MM.1S (cell line): Measurements from ENCODE around the gene CRYBA4.

Experiments
- EZH2 ChIP-seq: fragments of 300-600 bp; sonication (generic); optimal IDR thresholded peaks from 2 replicates; pipeline ENCODE3; 2017; ENCODE audit warnings: low read depth, mild to moderate bottlenecking, antibody characterized with exemption, low read length, mixed read lengths
- EZH2phosphoT487 ChIP-seq: fragments of 300-600 bp; sonication (generic); IDR thresholded peaks from 2 replicates; pipeline ENCODE4 v1.6.1; 2018; ENCODE audit warnings: antibody characterized with exemption, low read length
- TF ChIP-seq, protein P1 (sequence below): fragments of 300-600 bp; sonication (generic); IDR thresholded peaks from 2 replicates; pipeline ENCODE4 v1.5.1; 2016; ENCODE audit warnings: antibody characterized with exemption, low read length, mixed read lengths

DNA sequence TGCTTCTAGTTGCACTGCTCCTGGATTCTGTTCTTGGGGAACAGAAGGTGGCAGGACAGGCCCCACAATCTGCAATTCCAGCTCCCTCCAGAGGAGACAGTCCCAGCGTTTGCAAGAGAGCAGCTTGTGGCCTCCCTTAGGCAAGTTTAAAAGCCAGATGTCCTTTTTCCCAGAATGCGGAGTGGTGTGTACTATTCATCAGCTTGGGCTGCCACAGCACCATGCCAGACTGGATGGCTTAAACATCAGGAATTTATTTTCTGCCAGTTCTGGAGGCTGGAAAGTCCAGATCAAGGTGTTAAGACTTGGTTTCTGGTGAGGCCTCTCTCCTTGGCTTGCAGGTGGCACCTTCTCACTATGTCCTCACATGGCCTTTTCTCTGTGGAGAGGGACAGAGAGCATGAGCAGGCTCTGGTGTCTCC, 47.3 kb downstream of the CRYBA4 start:
- TF ChIP-seq, protein P1, sequence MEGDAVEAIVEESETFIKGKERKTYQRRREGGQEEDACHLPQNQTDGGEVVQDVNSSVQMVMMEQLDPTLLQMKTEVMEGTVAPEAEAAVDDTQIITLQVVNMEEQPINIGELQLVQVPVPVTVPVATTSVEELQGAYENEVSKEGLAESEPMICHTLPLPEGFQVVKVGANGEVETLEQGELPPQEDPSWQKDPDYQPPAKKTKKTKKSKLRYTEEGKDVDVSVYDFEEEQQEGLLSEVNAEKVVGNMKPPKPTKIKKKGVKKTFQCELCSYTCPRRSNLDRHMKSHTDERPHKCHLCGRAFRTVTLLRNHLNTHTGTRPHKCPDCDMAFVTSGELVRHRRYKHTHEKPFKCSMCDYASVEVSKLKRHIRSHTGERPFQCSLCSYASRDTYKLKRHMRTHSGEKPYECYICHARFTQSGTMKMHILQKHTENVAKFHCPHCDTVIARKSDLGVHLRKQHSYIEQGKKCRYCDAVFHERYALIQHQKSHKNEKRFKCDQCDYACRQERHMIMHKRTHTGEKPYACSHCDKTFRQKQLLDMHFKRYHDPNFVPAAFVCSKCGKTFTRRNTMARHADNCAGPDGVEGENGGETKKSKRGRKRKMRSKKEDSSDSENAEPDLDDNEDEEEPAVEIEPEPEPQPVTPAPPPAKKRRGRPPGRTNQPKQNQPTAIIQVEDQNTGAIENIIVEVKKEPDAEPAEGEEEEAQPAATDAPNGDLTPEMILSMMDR, result peak; percentile 4; the same call in 1 of the 2 replicates
- TF ChIP-seq EZH2 (no peak), EZH2phosphoT487 (no peak)
